ENCODE data around the gene ADARB2.

Gene ADARB2

DNA sequence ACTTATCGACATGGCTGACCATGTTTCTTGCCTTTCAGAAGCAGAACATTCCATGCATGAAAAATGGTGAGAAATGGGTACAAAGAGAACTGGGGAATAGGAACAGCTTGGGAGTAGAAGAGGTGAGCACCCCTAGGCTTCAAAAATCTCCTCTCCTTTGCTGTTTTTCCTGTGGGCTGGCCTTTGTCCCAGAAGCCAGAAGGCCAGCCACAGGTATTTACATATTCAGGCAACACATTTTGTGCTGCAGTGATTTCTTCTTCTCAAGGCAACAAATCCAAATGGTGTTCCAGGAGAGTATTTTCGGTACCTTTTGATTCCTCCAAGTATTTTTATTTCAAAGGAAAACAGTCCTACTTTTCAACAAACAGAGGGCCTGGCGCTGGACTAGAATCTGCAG is 31.1 kb downstream of the ADARB2 start:
- Histone ChIP-seq H3K4me1 (ENCODE audit: control insufficient read depth in 1 of 2, insufficient read depth in 1 of 2, low read depth in 1 of 2, low read length in 1 of 2) (no peaks in the 10 kb centered on the region), H3K27ac (no peak overlapping the region), H3K36me3 (no peaks in the 10 kb centered on the region), H3K9me3 (no peaks in the 10 kb centered on the region), H3K27me3 (peaks cover 26% of the 10 kb centered on the region), H3K4me3 (ENCODE audit: low read depth in 1 of 2, low read length in 1 of 2) (no peak overlapping the region)
- TF ChIP-seq, protein P1, sequence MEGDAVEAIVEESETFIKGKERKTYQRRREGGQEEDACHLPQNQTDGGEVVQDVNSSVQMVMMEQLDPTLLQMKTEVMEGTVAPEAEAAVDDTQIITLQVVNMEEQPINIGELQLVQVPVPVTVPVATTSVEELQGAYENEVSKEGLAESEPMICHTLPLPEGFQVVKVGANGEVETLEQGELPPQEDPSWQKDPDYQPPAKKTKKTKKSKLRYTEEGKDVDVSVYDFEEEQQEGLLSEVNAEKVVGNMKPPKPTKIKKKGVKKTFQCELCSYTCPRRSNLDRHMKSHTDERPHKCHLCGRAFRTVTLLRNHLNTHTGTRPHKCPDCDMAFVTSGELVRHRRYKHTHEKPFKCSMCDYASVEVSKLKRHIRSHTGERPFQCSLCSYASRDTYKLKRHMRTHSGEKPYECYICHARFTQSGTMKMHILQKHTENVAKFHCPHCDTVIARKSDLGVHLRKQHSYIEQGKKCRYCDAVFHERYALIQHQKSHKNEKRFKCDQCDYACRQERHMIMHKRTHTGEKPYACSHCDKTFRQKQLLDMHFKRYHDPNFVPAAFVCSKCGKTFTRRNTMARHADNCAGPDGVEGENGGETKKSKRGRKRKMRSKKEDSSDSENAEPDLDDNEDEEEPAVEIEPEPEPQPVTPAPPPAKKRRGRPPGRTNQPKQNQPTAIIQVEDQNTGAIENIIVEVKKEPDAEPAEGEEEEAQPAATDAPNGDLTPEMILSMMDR (IDR thresholded peaks at IDR 0.05): no peak

DNA sequence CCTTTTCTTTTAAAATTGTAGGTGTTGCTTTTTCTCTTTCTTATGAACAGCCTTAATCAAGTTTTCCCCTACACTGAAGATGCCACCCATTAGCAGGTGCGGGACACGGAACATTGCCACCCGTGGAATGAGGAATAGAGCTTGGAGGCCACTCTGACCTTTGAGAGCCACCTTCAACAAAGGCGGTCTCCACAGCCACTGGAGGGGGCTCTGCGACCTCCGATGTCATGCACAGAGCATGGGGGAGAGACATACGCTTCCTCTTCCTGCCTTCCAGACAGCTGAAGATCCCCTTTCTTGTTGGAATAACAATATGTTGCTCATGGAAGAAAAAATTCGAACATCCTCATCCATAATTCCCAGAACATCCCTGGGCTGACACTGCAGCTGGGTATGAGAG is 39.1 kb downstream of the ADARB2 start:
- Histone ChIP-seq H3K4me3 (ENCODE audit: low read depth in 1 of 2, low read length in 1 of 2) (no peak overlapping the region), H3K36me3 (no peaks in the 10 kb centered on the region), H3K4me1 (ENCODE audit: control insufficient read depth in 1 of 2, insufficient read depth in 1 of 2, low read depth in 1 of 2, low read length in 1 of 2) (no peaks in the 10 kb centered on the region), H3K27me3 (no peaks in the 10 kb centered on the region), H3K9me3 (no peaks in the 10 kb centered on the region), H3K27ac (no peak overlapping the region)
- TF ChIP-seq, protein P1 (IDR thresholded peaks at IDR 0.05): no peak

DNA sequence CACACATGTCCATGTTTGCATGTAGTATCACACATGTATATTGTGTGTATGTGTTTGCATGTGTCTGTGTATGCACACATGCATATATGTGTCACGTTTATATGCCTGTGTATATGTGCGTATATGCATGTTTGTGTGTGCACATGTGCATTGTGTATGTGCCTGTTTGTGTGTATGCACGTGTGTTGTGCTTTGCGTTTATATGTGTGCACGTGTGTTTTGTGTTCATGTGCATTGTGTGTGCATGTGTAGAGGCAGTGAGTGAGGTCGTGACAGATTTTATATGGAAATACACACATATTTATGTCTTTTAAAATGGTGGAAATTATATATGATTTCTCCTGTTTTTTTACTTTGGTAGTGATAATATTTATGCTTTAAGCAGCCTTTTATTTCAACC is 41.2 kb downstream of the ADARB2 start:
- no peak overlapping the region for H3K27ac ChIP-seq
- H3K4me3 ChIP-seq (ENCODE audit: low read depth in 1 of 2, low read length in 1 of 2): no peak overlapping the region
- no peaks in the 10 kb centered on the region for H3K36me3 ChIP-seq
- TF ChIP-seq, protein P1 (IDR thresholded peaks at IDR 0.05): no peak
- no peaks in the 10 kb centered on the region for H3K9me3 ChIP-seq
- no peaks in the 10 kb centered on the region for H3K4me1 ChIP-seq (ENCODE audit: control insufficient read depth in 1 of 2, insufficient read depth in 1 of 2, low read depth in 1 of 2, low read length in 1 of 2)
- peaks cover 10% of the 10 kb centered on the region for H3K27me3 ChIP-seq

DNA sequence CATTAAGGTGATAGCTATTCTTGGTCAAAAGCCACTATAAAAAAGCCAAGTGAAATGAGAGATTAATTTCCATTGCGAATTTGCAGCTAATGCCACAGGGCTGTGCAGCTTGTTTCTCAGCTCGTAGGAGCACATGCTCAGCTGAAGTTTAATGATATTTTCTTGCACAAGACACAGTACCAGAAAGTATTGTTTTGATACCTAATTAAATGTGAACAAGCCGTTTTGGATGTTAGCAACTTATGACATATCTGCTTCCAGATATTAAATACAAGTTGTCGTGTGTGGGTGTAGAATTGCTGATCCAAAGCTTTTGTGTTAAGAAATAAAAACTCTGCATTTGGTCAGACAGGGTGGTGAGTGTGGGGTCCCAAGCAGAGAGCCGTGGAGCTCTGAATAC is 47.2 kb downstream of the ADARB2 start:
- TF ChIP-seq, protein P1 (IDR thresholded peaks at IDR 0.05): no peak
- Histone ChIP-seq H3K27ac (no peak overlapping the region), H3K4me1 (ENCODE audit: control insufficient read depth in 1 of 2, insufficient read depth in 1 of 2, low read depth in 1 of 2, low read length in 1 of 2) (no peaks in the 10 kb centered on the region), H3K27me3 (peaks cover 10% of the 10 kb centered on the region), H3K4me3 (ENCODE audit: low read depth in 1 of 2, low read length in 1 of 2) (no peak overlapping the region), H3K9me3 (no peaks in the 10 kb centered on the region), H3K36me3 (no peaks in the 10 kb centered on the region)

- no peak overlapping the region for H3K4me3 ChIP-seq (ENCODE audit: low read depth in 1 of 2, low read length in 1 of 2)
- no peaks in the 10 kb centered on the region for H3K9me3 ChIP-seq
- no peaks in the 10 kb centered on the region for H3K4me1 ChIP-seq (ENCODE audit: control insufficient read depth in 1 of 2, insufficient read depth in 1 of 2, low read depth in 1 of 2, low read length in 1 of 2)
- H3K27me3 ChIP-seq: peaks cover 10% of the 10 kb centered on the region
- H3K27ac ChIP-seq: no peak overlapping the region
- H3K36me3 ChIP-seq: no peaks in the 10 kb centered on the region
- TF ChIP-seq, protein P1 (IDR thresholded peaks at IDR 0.05): no peak
Measured at GRCh38 chr10:1688531-1688930, 48.8 kb downstream of the ADARB2 start.

DNA sequence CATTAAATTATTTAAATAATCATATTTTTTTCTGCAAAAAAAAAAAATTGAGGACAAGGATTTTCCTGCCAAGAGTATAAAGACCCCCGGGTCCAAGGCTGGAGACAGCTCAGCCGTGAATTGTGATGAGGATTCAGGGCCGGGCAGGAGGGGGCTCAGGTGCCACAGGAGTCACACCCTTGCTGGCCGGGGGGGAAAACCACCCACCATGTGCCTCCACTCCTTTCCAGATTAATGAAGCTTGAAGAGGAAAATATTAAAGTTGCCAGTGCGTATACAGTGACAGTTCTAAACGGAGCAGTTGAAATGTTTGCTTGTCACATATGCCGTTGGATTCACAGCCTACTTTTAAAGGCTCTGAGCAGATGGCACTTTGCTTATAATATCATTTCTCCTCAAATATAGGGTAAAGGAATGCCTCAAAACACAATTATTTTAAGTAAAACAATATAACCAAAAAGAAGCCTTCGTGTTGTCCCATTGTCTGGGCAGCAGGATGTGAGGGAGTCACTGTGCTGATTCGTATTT is 49.6 kb downstream of the ADARB2 start:
- Histone ChIP-seq H3K36me3 (no peaks in the 10 kb centered on the region), H3K27me3 (peaks cover 10% of the 10 kb centered on the region), H3K9me3 (no peaks in the 10 kb centered on the region), H3K27ac (no peak overlapping the region), H3K4me3 (ENCODE audit: low read depth in 1 of 2, low read length in 1 of 2) (no peak overlapping the region), H3K4me1 (ENCODE audit: control insufficient read depth in 1 of 2, insufficient read depth in 1 of 2, low read depth in 1 of 2, low read length in 1 of 2) (no peaks in the 10 kb centered on the region)
- TF ChIP-seq, protein P1 (IDR thresholded peaks at IDR 0.05): no peak
